ENCODE data around the gene PRDM13. TPM values are rescaled to one million over a fixed set of nuclear protein-coding genes. Genes with fewer than 3 reads are reported as not detected.

PRDM13 gene
- total RNA-seq, 1 experiment from 2014 or later, result not detected

- no peak overlapping the region for H3K27ac ChIP-seq (ENCODE audit: low read depth, low read length)
- intact Hi-C loops (cut with micrococcal nuclease), result no loop called here
- H3K9me3 ChIP-seq (ENCODE audit: control insufficient read depth in 1 of 2, insufficient read depth in 1 of 2, low read depth in 1 of 2, low read length in 2 of 2), result no peaks in the 10 kb centered on the region
- no TSS peak for BruUV-seq (replicated peaks)
- H4K20me1 ChIP-seq (ENCODE audit: insufficient read depth), result no peaks in the 10 kb centered on the region
- ATAC-seq (no peak), DNase-seq (ENCODE audit: low read depth, low spot score) (no peak)
- TF ChIP-seq TCF7L2 (IDR thresholded peaks at IDR 0.05; ENCODE audit: borderline replicate concordance, extremely low read depth, insufficient read depth, insufficient read length) (no peak), SRF (IDR thresholded peaks at IDR 0.05; ENCODE audit: low read depth) (no peak), MAX (IDR thresholded peaks at IDR 0.05) (no peak), ZBTB33 (IDR thresholded peaks at IDR 0.05; ENCODE audit: extremely low read depth, insufficient replicate concordance, low read length) (no peak), RAD21 (IDR thresholded peaks at IDR 0.05; ENCODE audit: low read depth) (no peak), EZH2phosphoT487 (IDR thresholded peaks at IDR 0.05; ENCODE audit: borderline replicate concordance) (no peak), FOSL1 (IDR thresholded peaks at IDR 0.05; ENCODE audit: low read depth) (no peak), POLR2AphosphoS5 (IDR thresholded peaks at IDR 0.05; ENCODE audit: low read depth, low read length) (no peak)
- H3K4me1 ChIP-seq (ENCODE audit: control insufficient read depth in 1 of 2, insufficient read depth in 2 of 2, low read length in 2 of 2), result no peaks in the 10 kb centered on the region
- no peak overlapping the region for H3K4me2 ChIP-seq (ENCODE audit: low read length)
- no peak overlapping the region for H3K9ac ChIP-seq (ENCODE audit: low read length)
- no peaks in the 10 kb centered on the region for H3K79me2 ChIP-seq (ENCODE audit: insufficient read depth, low read length)
- RAD21 ChIA-PET (ENCODE audit: low non-redundant PET in 1 of 2, low total read pairs in 2 of 2, uncharacterized antibody in 2 of 2, unreplicated experiment in 2 of 2), result no interaction called here
- CTCF ChIA-PET, result no interaction called here
- H3K27me3 ChIP-seq (ENCODE audit: insufficient read depth, low read length), result no peaks in the 10 kb centered on the region
- no peaks in the 10 kb centered on the region for H3K36me3 ChIP-seq (ENCODE audit: control insufficient read depth in 1 of 2, insufficient read depth in 2 of 2, low read length in 2 of 2)
- no peaks in the 10 kb centered on the region for H3K9me2 ChIP-seq (ENCODE audit: insufficient read depth)
- H2AFZ ChIP-seq (ENCODE audit: low read depth, low read length, poor library complexity, severe bottlenecking), result no peak overlapping the region
- POLR2A ChIA-PET, result no interaction called here
- H3K4me3 ChIP-seq (replicated peaks in 1 of 2; ENCODE audit: low read depth in 1 of 2, low read length in 2 of 2), result no peak overlapping the region
These were observed 14.8 kb upstream of the PRDM13 start for GRCh38 chr6:99591673-99592364.
